ENCODE results near the gene ASB18.

DNA sequence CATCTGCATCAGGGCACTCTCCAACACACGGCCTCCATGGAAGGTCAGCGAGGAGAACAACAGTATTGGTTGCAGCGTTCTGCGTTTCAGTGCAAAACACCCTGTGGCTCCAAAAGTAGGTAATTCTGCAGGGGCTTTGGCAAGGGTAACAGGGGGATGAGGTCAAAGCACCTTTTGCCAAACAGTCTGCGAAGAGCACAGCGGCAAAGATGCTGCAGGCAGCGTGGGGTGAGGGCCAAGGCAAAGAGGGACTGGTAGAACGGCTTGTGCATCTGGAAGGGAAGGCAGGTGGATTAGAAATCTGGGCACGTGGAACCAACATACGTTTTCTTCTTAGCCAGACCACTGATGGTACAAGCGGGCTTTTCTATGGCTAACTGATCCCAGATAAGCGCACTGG lies 69.4 kb downstream of the ASB18 start:
- TF ChIP-seq EP300 (IDR thresholded peaks at IDR 0.05; ENCODE audit: borderline replicate concordance in 1 of 2, low read depth in 2 of 2, low read length in 2 of 2) = no peak
- no peak for TF ChIP-seq RFX5 (IDR thresholded peaks at IDR 0.05; ENCODE audit: borderline replicate concordance, low read depth, low read length)
- no peak for TF ChIP-seq SRF (IDR thresholded peaks at IDR 0.05; ENCODE audit: low read depth, low read length)
- no peak for TF ChIP-seq SP2 (IDR thresholded peaks at IDR 0.05; ENCODE audit: low read length)
- TF ChIP-seq TBP (IDR thresholded peaks at IDR 0.05; ENCODE audit: low read depth, low read length) = no peak
- TF ChIP-seq, protein P1, sequence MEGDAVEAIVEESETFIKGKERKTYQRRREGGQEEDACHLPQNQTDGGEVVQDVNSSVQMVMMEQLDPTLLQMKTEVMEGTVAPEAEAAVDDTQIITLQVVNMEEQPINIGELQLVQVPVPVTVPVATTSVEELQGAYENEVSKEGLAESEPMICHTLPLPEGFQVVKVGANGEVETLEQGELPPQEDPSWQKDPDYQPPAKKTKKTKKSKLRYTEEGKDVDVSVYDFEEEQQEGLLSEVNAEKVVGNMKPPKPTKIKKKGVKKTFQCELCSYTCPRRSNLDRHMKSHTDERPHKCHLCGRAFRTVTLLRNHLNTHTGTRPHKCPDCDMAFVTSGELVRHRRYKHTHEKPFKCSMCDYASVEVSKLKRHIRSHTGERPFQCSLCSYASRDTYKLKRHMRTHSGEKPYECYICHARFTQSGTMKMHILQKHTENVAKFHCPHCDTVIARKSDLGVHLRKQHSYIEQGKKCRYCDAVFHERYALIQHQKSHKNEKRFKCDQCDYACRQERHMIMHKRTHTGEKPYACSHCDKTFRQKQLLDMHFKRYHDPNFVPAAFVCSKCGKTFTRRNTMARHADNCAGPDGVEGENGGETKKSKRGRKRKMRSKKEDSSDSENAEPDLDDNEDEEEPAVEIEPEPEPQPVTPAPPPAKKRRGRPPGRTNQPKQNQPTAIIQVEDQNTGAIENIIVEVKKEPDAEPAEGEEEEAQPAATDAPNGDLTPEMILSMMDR (IDR thresholded peaks at IDR 0.05; ENCODE audit: control extremely low read depth in 1 of 3, insufficient read depth in 1 of 3, low read depth in 1 of 3, low read length in 3 of 3) = no peak
- no peak for TF ChIP-seq FOSL1 (IDR thresholded peaks at IDR 0.05; ENCODE audit: insufficient read depth, low read depth, low read length)
- TF ChIP-seq SIN3A (conservative IDR thresholded peaks at IDR 0.05 in 1 of 2, IDR thresholded peaks at IDR 0.05 in 1 of 2; ENCODE audit: low read depth in 1 of 2, low read length in 2 of 2) = no peak
- TF ChIP-seq SP1 (IDR thresholded peaks at IDR 0.05; ENCODE audit: low read depth, low read length) = no peak

All from H1 (cell line).